Upper lobe of right lung (tissue), 1 donor: Measurements from ENCODE around the gene ZFPL1. TPM values are rescaled to one million over a fixed set of nuclear protein-coding genes. Genes with fewer than 3 reads are reported as not detected.
A peak's percentile ranks its signal among the peaks of the same experiment; 100 is the strongest.

Experiments
- ATAC-seq: fragments of 200-7000 bp; cut with Tn5 transposase; one replicate; pipeline ENCODE4 v1.9.1; 2020; ENCODE audit warnings: mild to moderate bottlenecking, moderate library complexity
- DNase-seq: peaks from one replicate; pipeline ENCODE4 v3.0.0-alpha.2; 2020
- H3K27ac ChIP-seq: fragments of 200-600 bp; one replicate; pipeline ENCODE4 v1.8.0; 2022
- H3K27me3 ChIP-seq: fragments of 200-600 bp; one replicate; pipeline ENCODE4 v1.8.0; 2022; ENCODE audit warnings: mild to moderate bottlenecking
- H3K36me3 ChIP-seq: fragments of 200-600 bp; one replicate; pipeline ENCODE4 v1.8.0; 2022
- H3K4me1 ChIP-seq: fragments of 200-600 bp; one replicate; pipeline ENCODE4 v1.8.0; 2022
- H3K4me3 ChIP-seq: fragments of 200-600 bp; one replicate; pipeline ENCODE4 v1.8.0; 2022; ENCODE audit warnings: mild to moderate bottlenecking
- H3K9me3 ChIP-seq: fragments of 200-600 bp; one replicate; pipeline ENCODE4 v1.8.0; 2022
- CTCF ChIP-seq: fragments of 200-600 bp; IDR thresholded peaks from one replicate; pipeline ENCODE4 v1.8.0; 2022; ENCODE audit warnings: antibody characterized with exemption
- intact Hi-C: fragments of 100-400 bp; cut with DNase I; formaldehyde crosslinking; loops from one replicate; pipeline ENCODE4 v1.11.0; 2022
- total RNA-seq: library from RNA; stranded (reverse); fragmentation: NEBNext Ultra II Directional; extraction: Animal tissue kit (Norgen Biotek cat#: 25700); gene quantifications from one replicate; pipeline ENCODE4 v1.2.1, GENCODE V29; 2021
- donor health status: DM: no; HTN: yes; CAD: no; lungs with severe emphysema.

The ZFPL1 gene
- total RNA-seq, 1 donor from 2014 or later = 32.1 TPM

- ATAC-seq (no peak), DNase-seq (no peak)
- Histone ChIP-seq H3K4me3 (no peak overlapping the region), H3K27me3 (no peaks in the 10 kb centered on the region), H3K9me3 (no peaks in the 10 kb centered on the region), H3K4me1 (no peaks in the 10 kb centered on the region), H3K36me3 (no peaks in the 10 kb centered on the region), H3K27ac (no peak overlapping the region)
- intact Hi-C loops = no loop called here
- no peak for TF ChIP-seq CTCF
Observed at GRCh38 chr11:65078786-65079342, 5.2 kb upstream of the ZFPL1 start.

DNA sequence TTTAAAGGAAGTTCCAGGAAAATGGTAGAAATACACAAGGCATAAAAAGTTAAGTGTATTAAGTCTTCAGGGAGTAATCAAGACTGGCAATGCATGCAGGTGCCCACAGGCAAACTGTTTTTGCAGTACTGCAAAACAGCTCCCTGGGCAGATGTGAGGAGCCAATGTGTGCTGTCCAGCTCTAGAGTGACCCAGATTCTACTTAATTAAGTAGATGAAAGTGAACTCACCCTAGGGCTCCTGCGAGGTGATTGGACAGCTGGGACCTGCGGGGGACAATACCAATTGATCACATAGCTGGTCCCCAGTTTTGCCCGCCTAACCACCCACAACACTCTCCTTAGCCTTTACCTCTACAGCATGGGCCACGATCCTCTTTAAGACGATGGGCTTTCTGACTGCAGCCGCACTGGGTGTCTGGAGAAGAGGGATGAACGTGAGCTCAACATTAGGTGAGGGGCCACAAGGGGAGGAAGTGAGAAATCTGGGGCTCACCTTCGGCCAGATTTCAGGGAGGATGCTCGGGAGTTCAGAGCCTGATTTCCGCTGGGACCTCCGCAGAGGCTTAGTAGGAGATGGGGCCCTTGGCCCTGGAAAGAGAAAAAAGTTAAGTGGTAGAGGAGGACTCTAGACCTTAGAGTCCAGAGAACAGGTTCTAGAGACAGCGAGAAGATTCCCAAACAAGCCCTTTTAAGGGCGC lies 738 bp upstream of the ZFPL1 start:
- peak overlapping the region; percentile 70 for H3K4me3 ChIP-seq

DNA sequence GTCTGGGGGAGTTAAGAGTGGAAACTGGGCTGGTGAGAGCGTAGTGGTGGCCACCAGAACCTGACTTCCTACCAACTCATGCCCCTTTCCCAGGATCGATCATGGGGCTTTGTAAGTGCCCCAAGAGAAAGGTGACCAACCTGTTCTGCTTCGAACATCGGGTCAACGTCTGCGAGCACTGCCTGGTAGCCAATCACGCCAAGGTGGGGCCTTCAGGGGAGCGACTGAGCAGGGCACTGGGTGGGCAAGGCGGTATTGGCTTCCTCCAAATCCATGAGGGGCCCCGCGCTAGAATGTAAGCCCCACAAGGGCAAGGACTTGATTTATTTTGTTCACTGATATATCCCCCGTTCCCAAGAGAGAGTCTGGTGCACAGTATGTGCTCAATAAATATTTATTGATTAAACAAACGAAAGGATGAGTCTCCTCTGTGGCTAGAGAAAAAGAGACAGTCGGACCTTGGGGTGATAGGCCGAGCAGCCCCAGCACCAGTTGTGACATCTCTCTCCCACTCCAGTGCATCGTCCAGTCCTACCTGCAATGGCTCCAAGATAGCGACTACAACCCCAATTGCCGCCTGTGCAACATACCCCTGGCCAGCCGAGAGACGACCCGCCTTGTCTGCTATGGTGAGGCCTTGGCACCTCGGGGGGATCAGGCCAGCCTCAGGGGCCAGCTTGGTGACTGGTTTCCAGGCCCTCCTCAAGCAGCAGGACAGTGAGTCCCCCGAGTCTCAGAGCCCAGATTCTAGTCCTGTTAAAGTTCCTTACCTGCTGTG lies 765 bp downstream of the ZFPL1 start:
- peak overlapping the region; percentile 90 for H3K27ac ChIP-seq
- DNase-seq = no peak
- no peaks in the 10 kb centered on the region for H3K9me3 ChIP-seq
- intact Hi-C loops = no loop called here
- peaks cover 7% of the 10 kb centered on the region for H3K4me1 ChIP-seq
- no peak for TF ChIP-seq CTCF
- peak overlapping the region; percentile 70 for H3K4me3 ChIP-seq
- H3K27me3 ChIP-seq = no peaks in the 10 kb centered on the region
- no peak for ATAC-seq
- peaks cover 43% of the 10 kb centered on the region for H3K36me3 ChIP-seq

More for the DNA sequence above, 738 bp upstream of the ZFPL1 start:
- no peak for TF ChIP-seq CTCF
- no peaks in the 10 kb centered on the region for H3K9me3 ChIP-seq
- H3K27me3 ChIP-seq = no peaks in the 10 kb centered on the region
- H3K36me3 ChIP-seq = peaks cover 32% of the 10 kb centered on the region
- ATAC-seq (no peak), DNase-seq (no peak)
- intact Hi-C loops = no loop called here
- H3K4me1 ChIP-seq = peaks cover 7% of the 10 kb centered on the region
- H3K27ac ChIP-seq = peak overlapping the region; percentile 90

- intact Hi-C loops = no loop called here
Observed at GRCh38 chr11:65085446-65085845, 1.4 kb downstream of the ZFPL1 start.

GRCh38 chr11:65086809-65087208 lies 2.8 kb downstream of the ZFPL1 start:
- intact Hi-C loops = no loop called here
- TF ChIP-seq CTCF = no peak
- DNase-seq = no peak

More at GRCh38 chr11:65085446-65085845, 1.4 kb downstream of the ZFPL1 start:
- TF ChIP-seq CTCF = no peak
- no peak overlapping the region for H3K4me3 ChIP-seq
- H3K9me3 ChIP-seq = no peaks in the 10 kb centered on the region
- H3K4me1 ChIP-seq = peaks cover 7% of the 10 kb centered on the region
- no peak for ATAC-seq
- H3K27ac ChIP-seq = no peak overlapping the region
- DNase-seq = no peak
- peaks cover 44% of the 10 kb centered on the region for H3K36me3 ChIP-seq
- H3K27me3 ChIP-seq = no peaks in the 10 kb centered on the region

More at GRCh38 chr11:65086809-65087208, 2.8 kb downstream of the ZFPL1 start:
- H3K27me3 ChIP-seq = no peaks in the 10 kb centered on the region
- peaks cover 44% of the 10 kb centered on the region for H3K36me3 ChIP-seq
- H3K9me3 ChIP-seq = no peaks in the 10 kb centered on the region
- H3K27ac ChIP-seq = no peak overlapping the region
- peaks cover 7% of the 10 kb centered on the region for H3K4me1 ChIP-seq
- no peak for ATAC-seq
- no peak overlapping the region for H3K4me3 ChIP-seq
